ENCODE results near the gene TBC1D14. TPM values are rescaled to one million over a fixed set of nuclear protein-coding genes. Genes with fewer than 3 reads are reported as not detected.

The TBC1D14 gene
- total and polyA plus RNA-seq, 9 of the 15 experiments (the other 6 are each of a cell fraction or from before 2014, with no cell fraction given): 2.1 to 59.6 (median 44.8) TPM

DNA sequence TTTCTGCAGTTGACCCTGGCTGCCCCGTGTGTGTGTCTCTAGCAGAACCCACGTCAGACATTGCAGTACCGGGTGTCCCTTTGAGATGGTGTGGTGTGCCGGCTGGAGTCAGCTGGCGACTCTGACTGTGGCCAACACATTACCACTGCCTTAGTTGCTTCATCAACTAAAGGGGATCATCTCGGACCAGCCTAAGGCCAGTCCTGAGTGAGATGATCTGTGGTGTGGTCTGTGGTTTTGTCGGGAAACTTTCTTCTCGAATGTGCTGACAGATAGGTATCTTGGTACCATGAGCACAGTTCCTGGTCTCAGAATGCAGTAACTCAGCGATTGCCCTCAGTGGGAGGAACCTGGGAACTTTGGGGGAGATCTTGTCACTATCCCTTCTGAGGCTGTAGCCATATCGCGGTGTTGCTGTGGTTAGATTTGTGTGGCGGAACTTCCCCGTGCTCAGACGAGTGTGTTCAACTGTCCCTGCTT, 15.8 kb downstream of the TBC1D14 start (continued):
- TF ChIP-seq, protein P1, sequence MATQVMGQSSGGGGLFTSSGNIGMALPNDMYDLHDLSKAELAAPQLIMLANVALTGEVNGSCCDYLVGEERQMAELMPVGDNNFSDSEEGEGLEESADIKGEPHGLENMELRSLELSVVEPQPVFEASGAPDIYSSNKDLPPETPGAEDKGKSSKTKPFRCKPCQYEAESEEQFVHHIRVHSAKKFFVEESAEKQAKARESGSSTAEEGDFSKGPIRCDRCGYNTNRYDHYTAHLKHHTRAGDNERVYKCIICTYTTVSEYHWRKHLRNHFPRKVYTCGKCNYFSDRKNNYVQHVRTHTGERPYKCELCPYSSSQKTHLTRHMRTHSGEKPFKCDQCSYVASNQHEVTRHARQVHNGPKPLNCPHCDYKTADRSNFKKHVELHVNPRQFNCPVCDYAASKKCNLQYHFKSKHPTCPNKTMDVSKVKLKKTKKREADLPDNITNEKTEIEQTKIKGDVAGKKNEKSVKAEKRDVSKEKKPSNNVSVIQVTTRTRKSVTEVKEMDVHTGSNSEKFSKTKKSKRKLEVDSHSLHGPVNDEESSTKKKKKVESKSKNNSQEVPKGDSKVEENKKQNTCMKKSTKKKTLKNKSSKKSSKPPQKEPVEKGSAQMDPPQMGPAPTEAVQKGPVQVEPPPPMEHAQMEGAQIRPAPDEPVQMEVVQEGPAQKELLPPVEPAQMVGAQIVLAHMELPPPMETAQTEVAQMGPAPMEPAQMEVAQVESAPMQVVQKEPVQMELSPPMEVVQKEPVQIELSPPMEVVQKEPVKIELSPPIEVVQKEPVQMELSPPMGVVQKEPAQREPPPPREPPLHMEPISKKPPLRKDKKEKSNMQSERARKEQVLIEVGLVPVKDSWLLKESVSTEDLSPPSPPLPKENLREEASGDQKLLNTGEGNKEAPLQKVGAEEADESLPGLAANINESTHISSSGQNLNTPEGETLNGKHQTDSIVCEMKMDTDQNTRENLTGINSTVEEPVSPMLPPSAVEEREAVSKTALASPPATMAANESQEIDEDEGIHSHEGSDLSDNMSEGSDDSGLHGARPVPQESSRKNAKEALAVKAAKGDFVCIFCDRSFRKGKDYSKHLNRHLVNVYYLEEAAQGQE (IDR thresholded peaks at IDR 0.05; ENCODE audit: borderline replicate concordance): peak; percentile 20; the same call in 1 of the 2 replicates
- TF ChIP-seq, protein P1 (CRISPR knock-in tag; IDR thresholded peaks at IDR 0.05; ENCODE audit: low read depth): no peak
- TF ChIP-seq, protein P2, sequence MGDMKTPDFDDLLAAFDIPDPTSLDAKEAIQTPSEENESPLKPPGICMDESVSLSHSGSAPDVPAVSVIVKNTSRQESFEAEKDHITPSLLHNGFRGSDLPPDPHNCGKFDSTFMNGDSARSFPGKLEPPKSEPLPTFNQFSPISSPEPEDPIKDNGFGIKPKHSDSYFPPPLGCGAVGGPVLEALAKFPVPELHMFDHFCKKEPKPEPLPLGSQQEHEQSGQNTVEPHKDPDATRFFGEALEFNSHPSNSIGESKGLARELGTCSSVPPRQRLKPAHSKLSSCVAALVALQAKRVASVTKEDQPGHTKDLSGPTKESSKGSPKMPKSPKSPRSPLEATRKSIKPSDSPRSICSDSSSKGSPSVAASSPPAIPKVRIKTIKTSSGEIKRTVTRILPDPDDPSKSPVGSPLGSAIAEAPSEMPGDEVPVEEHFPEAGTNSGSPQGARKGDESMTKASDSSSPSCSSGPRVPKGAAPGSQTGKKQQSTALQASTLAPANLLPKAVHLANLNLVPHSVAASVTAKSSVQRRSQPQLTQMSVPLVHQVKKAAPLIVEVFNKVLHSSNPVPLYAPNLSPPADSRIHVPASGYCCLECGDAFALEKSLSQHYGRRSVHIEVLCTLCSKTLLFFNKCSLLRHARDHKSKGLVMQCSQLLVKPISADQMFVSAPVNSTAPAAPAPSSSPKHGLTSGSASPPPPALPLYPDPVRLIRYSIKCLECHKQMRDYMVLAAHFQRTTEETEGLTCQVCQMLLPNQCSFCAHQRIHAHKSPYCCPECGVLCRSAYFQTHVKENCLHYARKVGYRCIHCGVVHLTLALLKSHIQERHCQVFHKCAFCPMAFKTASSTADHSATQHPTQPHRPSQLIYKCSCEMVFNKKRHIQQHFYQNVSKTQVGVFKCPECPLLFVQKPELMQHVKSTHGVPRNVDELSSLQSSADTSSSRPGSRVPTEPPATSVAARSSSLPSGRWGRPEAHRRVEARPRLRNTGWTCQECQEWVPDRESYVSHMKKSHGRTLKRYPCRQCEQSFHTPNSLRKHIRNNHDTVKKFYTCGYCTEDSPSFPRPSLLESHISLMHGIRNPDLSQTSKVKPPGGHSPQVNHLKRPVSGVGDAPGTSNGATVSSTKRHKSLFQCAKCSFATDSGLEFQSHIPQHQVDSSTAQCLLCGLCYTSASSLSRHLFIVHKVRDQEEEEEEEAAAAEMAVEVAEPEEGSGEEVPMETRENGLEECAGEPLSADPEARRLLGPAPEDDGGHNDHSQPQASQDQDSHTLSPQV (IDR thresholded peaks at IDR 0.05): no peak
- TF ChIP-seq FOSL1 (tag; conservative IDR thresholded peaks at IDR 0.05) (peak; percentile 32; the same call in 1 of the 2 replicates), BACH1 (tag; IDR thresholded peaks at IDR 0.05) (no peak), HDAC2 (IDR thresholded peaks at IDR 0.05) (peak; percentile 46; the same call in 1 of the 2 replicates), ELF4 (CRISPR knock-in tag; IDR thresholded peaks at IDR 0.05) (no peak), RCOR1 (IDR thresholded peaks at IDR 0.05; ENCODE audit: borderline replicate concordance in 1 of 2, low read depth in 2 of 2, low read length in 2 of 2) (peak in 1 of 2 experiments; percentile 90; a peak in 3 of 4 replicates), ETS2 (tag; IDR thresholded peaks at IDR 0.05; ENCODE audit: borderline replicate concordance, poor library complexity, severe bottlenecking) (no peak)
- TF ChIP-seq, protein P3, sequence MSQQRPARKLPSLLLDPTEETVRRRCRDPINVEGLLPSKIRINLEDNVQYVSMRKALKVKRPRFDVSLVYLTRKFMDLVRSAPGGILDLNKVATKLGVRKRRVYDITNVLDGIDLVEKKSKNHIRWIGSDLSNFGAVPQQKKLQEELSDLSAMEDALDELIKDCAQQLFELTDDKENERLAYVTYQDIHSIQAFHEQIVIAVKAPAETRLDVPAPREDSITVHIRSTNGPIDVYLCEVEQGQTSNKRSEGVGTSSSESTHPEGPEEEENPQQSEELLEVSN (IDR thresholded peaks at IDR 0.05; ENCODE audit: borderline replicate concordance in 1 of 2, extremely low read depth in 1 of 2, insufficient read depth in 1 of 2, insufficient read length in 1 of 2, low read depth in 1 of 2, low read length in 1 of 2, poor library complexity in 1 of 2, severe bottlenecking in 1 of 2): no peak
- TF ChIP-seq, protein P4, sequence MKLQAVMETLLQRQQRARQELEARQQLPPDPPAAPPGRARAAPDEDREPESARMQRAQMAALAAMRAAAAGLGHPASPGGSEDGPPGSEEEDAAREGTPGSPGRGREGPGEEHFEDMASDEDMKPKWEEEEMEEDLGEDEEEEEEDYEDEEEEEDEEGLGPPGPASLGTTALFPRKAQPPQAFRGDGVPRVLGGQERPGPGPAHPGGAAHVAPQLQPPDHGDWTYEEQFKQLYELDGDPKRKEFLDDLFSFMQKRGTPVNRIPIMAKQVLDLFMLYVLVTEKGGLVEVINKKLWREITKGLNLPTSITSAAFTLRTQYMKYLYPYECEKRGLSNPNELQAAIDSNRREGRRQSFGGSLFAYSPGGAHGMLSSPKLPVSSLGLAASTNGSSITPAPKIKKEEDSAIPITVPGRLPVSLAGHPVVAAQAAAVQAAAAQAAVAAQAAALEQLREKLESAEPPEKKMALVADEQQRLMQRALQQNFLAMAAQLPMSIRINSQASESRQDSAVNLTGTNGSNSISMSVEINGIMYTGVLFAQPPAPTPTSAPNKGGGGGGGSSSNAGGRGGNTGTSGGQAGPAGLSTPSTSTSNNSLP (IDR thresholded peaks at IDR 0.05; ENCODE audit: borderline replicate concordance, low read depth, low read length): no peak

Data from K562 (cell line).